Lower lobe of right lung (tissue), 2 donors: ENCODE results near the gene SLC25A25. TPM values are rescaled to one million over a fixed set of nuclear protein-coding genes. Genes with fewer than 3 reads are reported as not detected.
A peak's percentile ranks its signal among the peaks of the same experiment; 100 is the strongest.

ENCODE experiments used
- ATAC-seq, 2 donors: fragments of 200-7000 bp; cut with Tn5 transposase; one replicate each; pipeline ENCODE4 v1.9.1; 2020 to 2022; ENCODE audit warnings: mild to moderate bottlenecking in 2 of 2, moderate library complexity in 2 of 2
- DNase-seq: peaks from one replicate; pipeline ENCODE4 v3.0.0-alpha.2; 2020
- H3K27ac ChIP-seq: fragments of 200-600 bp; one replicate; pipeline ENCODE4 v1.8.0; 2022
- H3K27me3 ChIP-seq: fragments of 200-600 bp; one replicate; pipeline ENCODE4 v1.8.0; 2022; ENCODE audit warnings: low read depth
- H3K36me3 ChIP-seq: fragments of 200-600 bp; one replicate; pipeline ENCODE4 v1.8.0; 2022; ENCODE audit warnings: mild to moderate bottlenecking
- H3K4me1 ChIP-seq: fragments of 200-600 bp; one replicate; pipeline ENCODE4 v1.8.0; 2022
- H3K4me3 ChIP-seq: fragments of 200-600 bp; one replicate; pipeline ENCODE4 v1.8.0; 2022; ENCODE audit warnings: mild to moderate bottlenecking
- H3K9me3 ChIP-seq: fragments of 200-600 bp; one replicate; pipeline ENCODE4 v1.8.0; 2022
- CTCF ChIP-seq: fragments of 200-600 bp; IDR thresholded peaks from one replicate; pipeline ENCODE4 v1.8.0; 2022; ENCODE audit warnings: antibody characterized with exemption, mild to moderate bottlenecking
- intact Hi-C: fragments of 100-400 bp; cut with DNase I; formaldehyde crosslinking; loops from one replicate; pipeline ENCODE4 v1.11.0; 2022
- total RNA-seq: library from RNA; stranded (reverse); fragmentation: NEBNext Ultra II Directional; extraction: Animal tissue kit (Norgen Biotek cat#: 25700); gene quantifications from one replicate; pipeline ENCODE4 v1.2.1, GENCODE V29; 2021
- donor health status: DM: no; HTN: yes; CAD: no; lungs with severe emphysema.

Gene SLC25A25
- total RNA-seq, 1 donor from 2014 or later: 27.3 TPM

- Histone ChIP-seq H3K4me3 (no peak overlapping the region), H3K4me1 (peaks cover 25% of the 10 kb centered on the region), H3K27me3 (no peaks in the 10 kb centered on the region), H3K27ac (no peak overlapping the region), H3K36me3 (no peaks in the 10 kb centered on the region), H3K9me3 (no peaks in the 10 kb centered on the region)
- ATAC-seq: no peak
- no peak for TF ChIP-seq CTCF
- intact Hi-C loops: no loop called here
- peak; percentile 41 for DNase-seq
Observed at GRCh38 chr9:128151309-128152132, 83.5 kb downstream of the SLC25A25 start.

- Histone ChIP-seq H3K27me3 (no peaks in the 10 kb centered on the region), H3K27ac (no peak overlapping the region), H3K36me3 (no peaks in the 10 kb centered on the region), H3K4me1 (peaks cover 25% of the 10 kb centered on the region), H3K4me3 (no peak overlapping the region), H3K9me3 (no peaks in the 10 kb centered on the region)
- TF ChIP-seq CTCF: no peak
- DNase-seq: peak; percentile 31
- ATAC-seq: no peak
- intact Hi-C loops: no loop called here
Observed at GRCh38 chr9:128152133-128153059, 84.4 kb downstream of the SLC25A25 start.

GRCh38 chr9:128153060-128153946, 85.3 kb downstream of the SLC25A25 start:
- no peak for TF ChIP-seq CTCF
- no peaks in the 10 kb centered on the region for H3K27me3 ChIP-seq
- ATAC-seq (no peak), DNase-seq (peak; percentile 28)
- H3K4me3 ChIP-seq: no peak overlapping the region
- H3K4me1 ChIP-seq: peaks cover 25% of the 10 kb centered on the region
- H3K36me3 ChIP-seq: no peaks in the 10 kb centered on the region
- H3K9me3 ChIP-seq: no peaks in the 10 kb centered on the region
- no peak overlapping the region for H3K27ac ChIP-seq
- intact Hi-C loops: no loop called here

GRCh38 chr9:128153947-128154695, 86.1 kb downstream of the SLC25A25 start:
- H3K27ac ChIP-seq: no peak overlapping the region
- no peaks in the 10 kb centered on the region for H3K27me3 ChIP-seq
- no peaks in the 10 kb centered on the region for H3K9me3 ChIP-seq
- DNase-seq (peak; percentile 31), ATAC-seq (no peak)
- intact Hi-C loops: no loop called here
- TF ChIP-seq CTCF: no peak
- H3K4me3 ChIP-seq: no peak overlapping the region
- no peaks in the 10 kb centered on the region for H3K36me3 ChIP-seq
- H3K4me1 ChIP-seq: peaks cover 17% of the 10 kb centered on the region
